Measurements from ENCODE around the gene CAPN13.

The CAPN13 gene

DNA sequence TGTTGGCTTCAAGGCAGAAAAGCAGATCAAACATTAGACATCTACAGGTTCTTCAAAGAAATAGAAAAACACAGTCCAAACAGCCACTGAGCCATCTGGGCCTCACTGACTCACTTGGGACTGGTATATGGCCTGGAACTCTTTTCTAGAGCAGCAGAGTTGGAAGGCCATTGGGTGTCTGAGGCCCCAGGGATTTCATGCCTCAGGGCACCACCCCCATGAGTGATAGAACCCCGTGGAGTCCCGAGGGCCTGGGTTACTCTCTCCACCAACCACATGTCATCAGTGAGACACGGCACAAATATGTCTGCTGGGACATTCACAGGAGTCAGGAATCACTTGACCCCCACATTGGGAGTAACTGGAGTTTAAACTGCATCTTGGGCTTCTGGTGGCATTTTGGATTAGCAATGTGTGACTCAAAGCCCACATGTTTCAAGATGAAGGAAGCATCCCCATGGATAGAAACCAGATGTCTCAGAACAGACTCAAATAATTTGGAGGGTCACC, 44.0 kb downstream of the CAPN13 start:
- TF ChIP-seq ZNF274 (IDR thresholded peaks at IDR 0.05; ENCODE audit: low read depth, low read length): no peak
- no peak overlapping the region for H3K4me3 ChIP-seq (ENCODE audit: low read length)

DNA sequence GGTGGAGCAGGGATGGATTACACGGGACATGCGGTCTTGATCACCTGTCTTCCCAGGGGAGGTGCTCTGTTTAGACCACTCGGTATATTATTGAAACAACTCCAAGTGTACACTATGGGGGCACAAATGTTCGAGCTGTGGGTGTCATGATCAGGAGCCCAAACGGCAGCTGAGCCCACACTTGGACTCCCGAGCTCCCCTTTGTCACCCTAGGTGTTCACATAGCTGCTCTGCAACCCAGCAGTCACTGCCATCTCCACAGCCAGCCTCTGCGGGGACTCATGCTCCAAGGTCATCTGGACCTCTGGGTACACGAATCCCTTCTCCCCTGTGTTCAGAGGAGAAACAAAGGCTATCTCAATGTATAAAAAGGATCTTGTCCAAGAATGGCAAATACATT, 46.0 kb downstream of the CAPN13 start:
- no peak for TF ChIP-seq ZNF274 (IDR thresholded peaks at IDR 0.05; ENCODE audit: low read depth, low read length)
- no peak overlapping the region for H3K4me3 ChIP-seq (ENCODE audit: low read length)

DNA sequence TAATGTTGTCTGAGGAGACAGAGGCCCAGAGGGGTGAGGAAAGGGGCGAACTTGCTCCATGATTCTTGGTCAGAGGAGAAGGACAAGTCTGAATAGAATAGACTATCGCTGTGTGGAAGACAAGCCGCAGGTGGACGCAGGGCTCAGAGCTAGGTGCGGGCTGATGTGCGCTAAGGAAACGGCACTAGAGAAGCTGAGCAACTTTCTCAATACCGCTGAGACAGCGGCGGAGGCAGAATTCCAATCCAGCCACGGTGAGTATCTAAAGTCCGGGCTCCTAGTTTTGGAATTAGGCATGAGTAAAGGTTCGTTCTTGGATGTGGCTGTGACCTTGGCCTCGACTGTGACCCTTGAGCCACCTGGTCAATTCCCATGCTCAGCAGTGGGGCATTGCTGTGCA, 47.8 kb downstream of the CAPN13 start:
- TF ChIP-seq ZNF274 (IDR thresholded peaks at IDR 0.05; ENCODE audit: low read depth, low read length): no peak
- no peak overlapping the region for H3K4me3 ChIP-seq (ENCODE audit: low read length)

DNA sequence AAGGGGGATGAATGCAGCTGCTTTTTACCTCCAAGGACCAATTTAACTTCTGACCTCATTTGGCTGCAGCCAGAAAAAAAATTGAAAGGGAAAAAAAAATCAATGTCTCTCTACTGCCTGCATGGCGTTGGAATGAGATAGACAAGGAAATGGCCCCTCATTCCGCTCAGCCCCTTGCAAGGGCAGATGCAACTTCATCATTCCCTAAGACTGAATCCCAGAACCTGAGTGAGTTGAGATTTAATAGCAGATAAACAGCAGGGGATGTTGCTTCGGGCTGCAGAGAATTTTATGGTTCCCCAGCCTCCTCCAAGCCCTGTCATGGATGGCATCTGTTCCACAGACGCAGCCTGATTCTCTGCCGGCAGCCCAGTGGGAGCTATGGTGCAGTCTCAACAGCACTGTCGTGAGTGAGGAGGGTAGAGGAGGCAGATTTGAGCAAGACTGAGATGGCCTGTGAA, 49.0 kb downstream of the CAPN13 start:
- H3K4me3 ChIP-seq (ENCODE audit: low read length): no peak overlapping the region
- TF ChIP-seq ZNF274 (IDR thresholded peaks at IDR 0.05; ENCODE audit: low read depth, low read length): no peak

DNA sequence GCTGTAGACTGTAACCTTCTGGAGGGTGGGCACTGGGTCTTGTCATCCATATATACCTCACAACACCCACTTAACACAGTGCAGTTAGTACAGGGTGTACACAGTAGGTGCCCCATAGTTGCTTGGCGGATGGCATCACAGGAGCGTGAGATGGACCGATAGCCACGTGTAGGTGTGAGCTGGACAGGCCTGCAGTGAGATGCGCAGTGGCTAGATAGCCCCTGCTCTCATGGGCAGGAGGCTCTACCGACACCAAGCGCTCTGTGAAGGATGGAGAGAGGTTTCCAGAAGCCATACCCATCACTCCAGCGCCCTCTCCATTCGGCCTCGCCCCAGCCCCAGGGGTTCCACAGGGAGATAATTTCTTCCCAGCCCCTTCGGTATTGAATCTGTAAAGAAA, 49.5 kb downstream of the CAPN13 start:
- no peak overlapping the region for H3K4me3 ChIP-seq (ENCODE audit: low read length)
- TF ChIP-seq ZNF274 (IDR thresholded peaks at IDR 0.05; ENCODE audit: low read depth, low read length): no peak

DNA sequence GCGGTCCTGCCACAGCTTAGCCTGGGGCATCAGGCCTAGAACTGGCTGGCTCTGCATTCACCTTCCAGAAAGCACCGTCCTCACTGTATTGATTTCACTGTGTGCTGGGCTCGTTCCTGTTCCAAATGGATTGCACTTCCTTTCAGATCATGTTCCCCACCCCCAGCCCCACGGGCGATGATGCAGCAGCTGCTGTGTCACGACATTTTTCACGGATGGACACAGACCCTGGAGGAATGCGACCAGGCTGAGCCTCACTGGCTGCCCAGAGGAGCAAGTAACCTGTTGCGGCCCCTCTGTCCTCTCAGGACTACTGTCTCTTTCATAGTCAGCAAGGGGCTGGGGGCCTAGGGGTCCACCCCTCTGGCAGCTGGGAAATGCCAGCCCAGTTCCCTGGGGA, 50.3 kb downstream of the CAPN13 start:
- TF ChIP-seq ZNF274 (IDR thresholded peaks at IDR 0.05; ENCODE audit: low read depth, low read length): no peak

DNA sequence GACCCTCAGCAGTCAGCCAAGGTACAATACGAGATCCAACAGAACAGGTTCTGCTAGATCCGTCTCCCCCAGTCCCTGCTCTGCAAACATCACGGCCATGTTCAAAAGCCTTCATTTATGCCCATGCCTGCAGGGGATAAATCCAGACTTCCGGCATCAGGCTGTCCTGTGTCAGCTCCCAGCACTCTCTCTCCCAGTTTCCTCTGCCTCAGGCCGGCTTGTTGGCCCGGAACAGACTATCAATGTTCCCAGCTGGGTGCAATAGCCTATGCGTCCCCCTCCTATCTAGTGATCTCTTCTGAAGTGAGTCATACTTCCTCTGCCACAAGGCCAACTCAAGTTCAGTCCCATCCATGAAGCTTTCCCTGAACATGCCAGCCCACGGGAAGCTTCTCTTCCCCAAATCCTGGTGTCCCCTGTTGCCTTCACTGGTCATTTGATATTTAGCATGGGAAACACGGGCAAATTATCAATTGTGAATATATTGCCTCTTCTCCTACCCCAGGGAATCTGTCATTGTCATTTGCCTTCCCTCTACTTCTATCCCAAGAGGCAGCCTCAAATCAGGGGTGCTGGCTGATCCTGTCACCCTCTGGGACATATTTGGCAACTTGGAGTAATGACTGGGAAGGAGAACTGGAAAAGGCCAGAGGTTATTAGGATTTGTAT, 51.1 kb downstream of the CAPN13 start:
- TF ChIP-seq ZNF274 (IDR thresholded peaks at IDR 0.05; ENCODE audit: low read depth, low read length): no peak
- no peak overlapping the region for H3K4me3 ChIP-seq (ENCODE audit: low read length)

More for the DNA sequence above, 50.3 kb downstream of the CAPN13 start:
- H3K4me3 ChIP-seq (ENCODE audit: low read length): no peak overlapping the region

DNA sequence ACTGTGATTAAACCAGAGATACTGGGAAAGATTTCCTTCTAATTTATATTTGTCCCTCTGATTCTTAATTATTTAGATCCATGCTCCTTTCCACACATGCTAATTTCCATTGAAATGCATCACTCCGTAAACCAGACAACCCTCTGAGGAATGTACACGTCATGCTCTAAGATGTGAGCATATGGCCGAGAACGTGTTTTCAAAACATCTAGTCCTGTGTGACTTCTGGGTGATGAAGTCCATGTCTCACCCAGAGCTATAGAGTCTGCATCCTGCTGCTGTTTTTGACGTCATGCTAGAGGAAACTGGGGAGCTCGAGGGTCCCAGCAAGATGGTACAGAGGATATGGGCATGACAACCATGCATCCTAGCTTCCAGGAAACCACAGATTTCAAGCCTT, 53.6 kb downstream of the CAPN13 start:
- H3K4me3 ChIP-seq (ENCODE audit: low read length): no peak overlapping the region
- no peak for TF ChIP-seq ZNF274 (IDR thresholded peaks at IDR 0.05; ENCODE audit: low read depth, low read length)

DNA sequence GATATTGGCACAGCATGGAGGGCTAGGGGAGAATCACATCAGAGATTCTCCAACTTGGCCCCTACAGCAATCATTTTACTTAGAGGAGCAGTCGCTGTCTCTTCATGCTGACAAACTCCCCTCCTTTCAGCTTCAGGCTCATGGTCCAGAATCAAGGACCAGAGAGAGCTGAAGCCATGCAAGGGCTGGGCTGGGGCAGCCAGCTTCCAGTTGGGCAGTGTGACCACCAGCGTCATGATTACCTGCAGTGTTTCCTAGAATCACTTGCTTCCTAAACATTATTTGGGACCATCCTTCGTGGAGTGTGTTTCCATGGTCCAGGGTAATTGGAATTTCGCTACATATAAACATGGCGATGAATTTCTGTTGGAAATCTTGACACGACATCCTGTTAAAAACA, 54.4 kb downstream of the CAPN13 start:
- H3K4me3 ChIP-seq (ENCODE audit: low read length): no peak overlapping the region
- no peak for TF ChIP-seq ZNF274 (IDR thresholded peaks at IDR 0.05; ENCODE audit: low read depth, low read length)

DNA sequence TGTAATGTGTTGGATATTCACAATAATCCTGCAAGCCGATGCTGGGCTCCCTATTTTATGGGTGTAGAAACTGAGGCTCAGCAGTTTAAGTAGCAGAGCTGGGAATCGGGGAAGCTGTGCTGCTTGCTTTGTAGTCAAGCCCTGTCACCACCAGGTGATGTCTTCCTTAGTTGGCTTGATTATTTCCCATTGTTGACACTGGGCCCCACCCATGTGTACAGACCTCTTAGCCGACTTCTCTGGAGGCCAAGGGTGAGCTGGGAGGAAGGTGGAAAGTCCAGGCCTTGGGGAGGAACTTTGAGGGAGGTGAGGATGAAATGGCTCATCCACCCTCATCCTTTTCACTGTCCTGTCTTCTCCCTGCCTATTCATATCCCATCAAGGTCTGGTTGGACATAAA, 60.0 kb downstream of the CAPN13 start:
- no peak overlapping the region for H3K4me3 ChIP-seq (ENCODE audit: low read length)
- TF ChIP-seq ZNF274 (IDR thresholded peaks at IDR 0.05; ENCODE audit: low read depth, low read length): no peak

DNA sequence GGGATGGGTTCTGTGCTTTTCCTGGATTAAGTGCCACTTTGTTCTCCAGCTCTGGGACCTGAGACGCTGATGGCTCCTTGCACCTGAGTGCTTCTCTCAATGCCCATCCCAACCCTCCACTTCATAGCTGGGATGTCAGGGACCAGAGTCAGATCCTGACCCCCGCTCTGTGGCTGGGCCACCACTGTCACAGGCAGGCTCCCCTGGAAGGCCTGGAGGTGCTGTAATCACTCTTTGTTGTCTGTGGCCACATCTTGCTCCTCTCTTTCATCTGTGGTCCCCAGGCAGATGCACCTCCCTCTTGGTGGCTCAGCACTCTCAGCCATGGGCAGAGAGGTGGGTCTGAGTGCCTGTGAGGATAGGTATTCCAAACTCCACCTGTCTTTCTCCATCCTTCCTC, 62.4 kb downstream of the CAPN13 start:
- TF ChIP-seq ZNF274 (IDR thresholded peaks at IDR 0.05; ENCODE audit: low read depth, low read length): no peak
- no peak overlapping the region for H3K4me3 ChIP-seq (ENCODE audit: low read length)

DNA sequence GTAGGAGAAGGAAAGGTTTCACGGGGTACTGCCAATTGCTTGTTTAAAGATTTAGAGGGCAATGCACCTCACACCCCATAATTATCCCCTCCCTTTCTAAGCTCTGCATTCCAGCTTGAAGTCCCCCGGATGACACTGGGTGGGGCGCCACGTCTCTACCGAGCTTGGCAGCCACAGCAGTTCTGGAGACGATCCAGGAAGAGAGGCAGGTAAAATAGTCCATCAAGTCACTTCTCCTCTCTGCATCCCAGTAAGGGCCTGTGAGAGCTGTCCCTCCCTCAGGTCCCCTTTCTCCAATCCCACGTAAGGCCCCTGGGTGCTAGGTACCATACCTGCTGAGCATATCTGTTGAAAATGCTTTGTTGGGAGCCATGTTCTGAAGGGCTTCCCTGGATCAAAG, 65.7 kb downstream of the CAPN13 start:
- no peak for TF ChIP-seq ZNF274 (IDR thresholded peaks at IDR 0.05; ENCODE audit: low read depth, low read length)
- no peak overlapping the region for H3K4me3 ChIP-seq (ENCODE audit: low read length)

DNA sequence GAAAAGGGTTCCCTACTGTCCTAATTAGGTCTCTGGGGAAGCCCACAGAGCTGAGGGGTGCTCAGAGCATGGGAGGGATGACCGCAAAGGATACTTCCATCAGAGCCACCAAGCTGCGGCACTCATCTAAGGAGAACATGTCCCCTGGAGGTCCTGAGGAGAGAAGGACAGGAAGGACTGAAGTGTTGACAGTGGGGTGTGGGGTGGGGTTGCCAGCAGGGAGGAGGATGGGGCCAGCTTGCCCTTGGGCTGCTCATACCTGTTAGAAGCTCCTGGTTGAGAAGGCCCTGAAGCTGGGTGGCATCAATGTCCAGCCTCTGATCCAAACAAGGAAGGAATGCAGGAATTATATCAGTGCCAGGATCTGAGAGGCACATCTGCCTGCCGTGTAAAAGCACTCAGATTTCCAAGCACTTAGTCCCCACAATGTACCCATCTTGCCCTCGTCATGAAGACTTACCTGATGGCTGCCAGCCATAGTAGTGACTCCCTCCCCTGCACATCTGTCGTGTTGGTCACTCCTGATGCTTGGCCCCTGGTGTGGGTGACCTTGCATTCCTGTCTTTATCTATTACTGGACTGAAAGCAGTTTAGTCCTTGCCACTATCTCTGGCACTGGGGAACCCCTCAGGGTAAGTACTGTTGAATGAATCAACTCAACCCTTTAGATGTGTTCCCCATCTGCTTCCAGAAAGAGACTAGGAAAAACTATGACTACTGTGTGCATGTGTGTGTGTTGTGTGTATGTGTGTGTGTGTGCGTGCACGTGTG, 68.9 kb downstream of the CAPN13 start:
- no peak for TF ChIP-seq ZNF274 (IDR thresholded peaks at IDR 0.05; ENCODE audit: low read depth, low read length)
- no peak overlapping the region for H3K4me3 ChIP-seq (ENCODE audit: low read length)

DNA sequence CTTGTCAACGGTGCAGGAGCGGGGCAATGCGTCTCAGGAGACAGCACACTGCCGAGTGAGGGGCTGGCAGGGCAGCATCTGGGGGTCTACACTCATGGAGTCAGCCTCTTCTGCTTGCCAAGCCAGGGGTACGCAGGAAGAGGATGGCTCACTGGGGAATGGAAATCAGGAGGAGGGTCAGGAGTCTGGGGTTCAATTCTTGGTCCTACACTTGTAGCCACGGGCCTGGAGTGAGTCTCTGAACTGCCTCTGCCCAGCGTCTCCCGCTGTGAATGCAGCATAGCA, 70.0 kb downstream of the CAPN13 start:
- no peak for TF ChIP-seq ZNF274 (IDR thresholded peaks at IDR 0.05; ENCODE audit: low read depth, low read length)
- no peak overlapping the region for H3K4me3 ChIP-seq (ENCODE audit: low read length)

Data from GM08714 (cell line).